Measurements from ENCODE around the gene F10. TPM values are rescaled to one million over a fixed set of nuclear protein-coding genes. Genes with fewer than 3 reads are reported as not detected.

The F10 gene
- polyA plus RNA-seq (2012; rRNA removed): 12.5 and 12.8 TPM in 2 replicates
- 5.8 and 9.9 TPM in 2 replicates for polyA plus RNA-seq (2012; cell fraction: cytosol; rRNA removed)
- polyA plus RNA-seq (2012; cell fraction: nucleus; rRNA removed): 8.1 and 9.1 TPM in 2 replicates

GRCh38 chr13:113122550-113123225, at the start of gene F10:
F10 (plus strand) TSS chr13:113122799; CDS start chr13:113122856, 57 bp downstream.
- H3K9me3 ChIP-seq: no peaks in the 10 kb centered on the region
- H3F3A ChIP-seq (replicated peaks; ENCODE audit: insufficient read depth): no peaks in the 10 kb centered on the region
- no peaks in the 10 kb centered on the region for H3K27me3 ChIP-seq (ENCODE audit: insufficient read depth)
- H3K4me1 ChIP-seq (ENCODE audit: control insufficient read depth in 1 of 2, insufficient read depth in 2 of 2, low read depth in 1 of 2, low read length in 1 of 2): peaks cover 0 to 24% of the 10 kb centered on the region in 2 experiments; a peak in 1 of 4 replicates
- peak within 1 kb of the TSS in 1 of 2 experiments; percentile 75; a peak in 2 of 4 replicates for H3K27ac ChIP-seq (ENCODE audit: low read depth in 2 of 2, low read length in 1 of 2)
- WGBS (ENCODE audit: low lambda C conversion rate): 34% methylated on average over 11 of the region's 23 CpGs
- ChIA-PET POLR2A (interaction anchor here (0.9 to 1.1 kb wide), 2 partner anchors 31 to 86 kb away, joined by 3 read pairs; partner anchors contain the start of genes CUL4A and PCID2), CTCF (interaction anchor here (0.7 to 1.0 kb wide), 2 partner anchors 52 to 180 kb away, joined by 3 to 7 read pairs; no protein-coding TSS in a partner anchor)
- no peaks in the 10 kb centered on the region for H3K36me3 ChIP-seq (replicated peaks in 1 of 2; ENCODE audit: control insufficient read depth in 1 of 2, insufficient read depth in 2 of 2, low read length in 1 of 2)
- peak within 1 kb of the TSS; percentile 62; the same call in 1 of the 2 replicates for H3K4me2 ChIP-seq
- peak; percentile 96 for DNase-seq
- H2AFZ ChIP-seq (ENCODE audit: low read depth): peak within 1 kb of the TSS; percentile 29; the same call in 1 of the 2 replicates
- no peaks in the 10 kb centered on the region for H3K79me2 ChIP-seq (ENCODE audit: insufficient read depth)
- no peaks in the 10 kb centered on the region for H3K9me2 ChIP-seq
- no peak within 1 kb of the TSS for H3K9ac ChIP-seq
- H3K4me3 ChIP-seq (ENCODE audit: low read depth in 2 of 2, low read length in 1 of 2): peak within 1 kb of the TSS; percentile 44 to 52
- no peaks in the 10 kb centered on the region for H4K20me1 ChIP-seq (ENCODE audit: insufficient read depth)
- TF ChIP-seq MEF2A (IDR thresholded peaks at IDR 0.05; ENCODE audit: borderline replicate concordance, low read depth): no peak
- peak; percentile 53 for TF ChIP-seq GATA2 (CRISPR knock-in tag; IDR thresholded peaks at IDR 0.05)
- no peak for TF ChIP-seq SMC3 (IDR thresholded peaks at IDR 0.05; ENCODE audit: low read depth, low read length)
- TF ChIP-seq USF2 (IDR thresholded peaks at IDR 0.05; ENCODE audit: borderline replicate concordance, low read depth, low read length): no peak
- no peak for TF ChIP-seq POLR2AphosphoS5 (IDR thresholded peaks at IDR 0.05; ENCODE audit: low read depth, low read length)
- TF ChIP-seq RFX5 (IDR thresholded peaks at IDR 0.05; ENCODE audit: low read length): peak; percentile 77
- 0 out of 4 replicates have a peak, but pooled peaks of 1 of the 2 experiments have one; percentile 25 for TF ChIP-seq EP300 (IDR thresholded peaks at IDR 0.05; ENCODE audit: borderline replicate concordance in 1 of 2, low read depth in 1 of 2, low read length in 1 of 2)
- no peak for TF ChIP-seq USF1 (IDR thresholded peaks at IDR 0.05; ENCODE audit: borderline replicate concordance, low read depth)
- no peak for TF ChIP-seq FOXM1 (IDR thresholded peaks at IDR 0.05; ENCODE audit: low read depth)
- TF ChIP-seq MXI1 (IDR thresholded peaks at IDR 0.05; ENCODE audit: low read depth, low read length): peak; percentile 71
- TF ChIP-seq, protein P1, sequence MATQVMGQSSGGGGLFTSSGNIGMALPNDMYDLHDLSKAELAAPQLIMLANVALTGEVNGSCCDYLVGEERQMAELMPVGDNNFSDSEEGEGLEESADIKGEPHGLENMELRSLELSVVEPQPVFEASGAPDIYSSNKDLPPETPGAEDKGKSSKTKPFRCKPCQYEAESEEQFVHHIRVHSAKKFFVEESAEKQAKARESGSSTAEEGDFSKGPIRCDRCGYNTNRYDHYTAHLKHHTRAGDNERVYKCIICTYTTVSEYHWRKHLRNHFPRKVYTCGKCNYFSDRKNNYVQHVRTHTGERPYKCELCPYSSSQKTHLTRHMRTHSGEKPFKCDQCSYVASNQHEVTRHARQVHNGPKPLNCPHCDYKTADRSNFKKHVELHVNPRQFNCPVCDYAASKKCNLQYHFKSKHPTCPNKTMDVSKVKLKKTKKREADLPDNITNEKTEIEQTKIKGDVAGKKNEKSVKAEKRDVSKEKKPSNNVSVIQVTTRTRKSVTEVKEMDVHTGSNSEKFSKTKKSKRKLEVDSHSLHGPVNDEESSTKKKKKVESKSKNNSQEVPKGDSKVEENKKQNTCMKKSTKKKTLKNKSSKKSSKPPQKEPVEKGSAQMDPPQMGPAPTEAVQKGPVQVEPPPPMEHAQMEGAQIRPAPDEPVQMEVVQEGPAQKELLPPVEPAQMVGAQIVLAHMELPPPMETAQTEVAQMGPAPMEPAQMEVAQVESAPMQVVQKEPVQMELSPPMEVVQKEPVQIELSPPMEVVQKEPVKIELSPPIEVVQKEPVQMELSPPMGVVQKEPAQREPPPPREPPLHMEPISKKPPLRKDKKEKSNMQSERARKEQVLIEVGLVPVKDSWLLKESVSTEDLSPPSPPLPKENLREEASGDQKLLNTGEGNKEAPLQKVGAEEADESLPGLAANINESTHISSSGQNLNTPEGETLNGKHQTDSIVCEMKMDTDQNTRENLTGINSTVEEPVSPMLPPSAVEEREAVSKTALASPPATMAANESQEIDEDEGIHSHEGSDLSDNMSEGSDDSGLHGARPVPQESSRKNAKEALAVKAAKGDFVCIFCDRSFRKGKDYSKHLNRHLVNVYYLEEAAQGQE (IDR thresholded peaks at IDR 0.05; ENCODE audit: low read depth, low read length): no peak
- TF ChIP-seq, protein P2, sequence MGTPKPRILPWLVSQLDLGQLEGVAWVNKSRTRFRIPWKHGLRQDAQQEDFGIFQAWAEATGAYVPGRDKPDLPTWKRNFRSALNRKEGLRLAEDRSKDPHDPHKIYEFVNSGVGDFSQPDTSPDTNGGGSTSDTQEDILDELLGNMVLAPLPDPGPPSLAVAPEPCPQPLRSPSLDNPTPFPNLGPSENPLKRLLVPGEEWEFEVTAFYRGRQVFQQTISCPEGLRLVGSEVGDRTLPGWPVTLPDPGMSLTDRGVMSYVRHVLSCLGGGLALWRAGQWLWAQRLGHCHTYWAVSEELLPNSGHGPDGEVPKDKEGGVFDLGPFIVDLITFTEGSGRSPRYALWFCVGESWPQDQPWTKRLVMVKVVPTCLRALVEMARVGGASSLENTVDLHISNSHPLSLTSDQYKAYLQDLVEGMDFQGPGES (IDR thresholded peaks at IDR 0.05; ENCODE audit: low read depth, low read length): no peak
- no peak for TF ChIP-seq EZH2phosphoT487 (IDR thresholded peaks at IDR 0.05; ENCODE audit: borderline replicate concordance, low read depth)
- TF ChIP-seq RAD21 (IDR thresholded peaks at IDR 0.05; ENCODE audit: low read length): no peak; the same call in 1 of the 2 replicates
- no peak for TF ChIP-seq GABPA (IDR thresholded peaks at IDR 0.05; ENCODE audit: low read depth)
- no peak for TF ChIP-seq FOXJ3 (CRISPR knock-in tag; IDR thresholded peaks at IDR 0.05)
- TF ChIP-seq CHD2 (IDR thresholded peaks at IDR 0.05; ENCODE audit: low read length, partially characterized antibody): peak; percentile 31
- no peak for TF ChIP-seq ZBTB33 (IDR thresholded peaks at IDR 0.05; ENCODE audit: borderline replicate concordance, low read depth)
- TF ChIP-seq PBX3 (IDR thresholded peaks at IDR 0.05): peak; percentile 75
- no peak for TF ChIP-seq NRF1 (IDR thresholded peaks at IDR 0.05; ENCODE audit: low read depth, low read length)
- no peak for TF ChIP-seq TEAD4 (IDR thresholded peaks at IDR 0.05; ENCODE audit: borderline replicate concordance, insufficient read depth)
